AG04449 (cell line): ENCODE data around the gene SIM1.
A peak's percentile ranks its signal among the peaks of the same experiment; 100 is the strongest.

Experiments
- CTCF ChIA-PET: fragments of 350-600 bp; formaldehyde crosslinking; extraction: SDS; loops from one replicate; lab custom pipeline; 2021; ENCODE audit warnings: antibody characterized with exemption; lab: Yijun Ruan, JAX
- POLR2A ChIA-PET: fragments of 400-600, 350-600 bp; formaldehyde crosslinking; extraction: SDS; loops from one replicate; lab custom pipeline; 2020; ENCODE audit warnings: antibody characterized with exemption, inconsistent platforms; lab: Yijun Ruan, JAX
- DNase-seq: peaks from one replicate; pipeline ENCODE4 v3.0.0-alpha.2; 2010; ENCODE audit warnings: low read depth, low spot score
- H3K4me3 ChIP-seq: 2 replicates; pipeline ENCODE4 v1.5.1; 2011; ENCODE audit warnings: low read depth, mild to moderate bottlenecking, control low read depth, low read length
- CTCF ChIP-seq: IDR thresholded peaks from one replicate; pipeline ENCODE4 v1.5.1; 2011; ENCODE audit warnings: mild to moderate bottlenecking, moderate library complexity, low read length, control low read depth, inconsistent platforms; ENCODE audit not compliant: insufficient read depth; ENCODE audit errors: missing control alignments

Gene SIM1

GRCh38 chr6:100463630-100464161, 1.0 kb downstream of the SIM1 start:
- CTCF ChIA-PET, result interaction anchor here (0.9 to 5.1 kb wide), 7 partner anchors 11 to 357 kb away, joined by 3 to 46 read pairs (median 5); no protein-coding TSS in a partner anchor
- peak overlapping the region; percentile 83 for H3K4me3 ChIP-seq
- no peak for TF ChIP-seq CTCF
- DNase-seq, result no peak
- POLR2A ChIA-PET, result no interaction called here

- TF ChIP-seq CTCF, result no peak
- ChIA-PET POLR2A (interaction anchor here (0.7 kb wide), 2 partner anchors 17 to 290 kb away, joined by 3 to 4 read pairs; no protein-coding TSS in a partner anchor), CTCF (interaction anchor here (0.9 to 5.1 kb wide), 9 partner anchors 10 to 356 kb away, joined by 3 to 46 read pairs (median 4); no protein-coding TSS in a partner anchor)
- DNase-seq, result no peak
- peak overlapping the region; percentile 83 for H3K4me3 ChIP-seq
These were observed 1.8 kb downstream of the SIM1 start for GRCh38 chr6:100462706-100463629.

- peak overlapping the region; percentile 83 for H3K4me3 ChIP-seq
- POLR2A ChIA-PET, result interaction anchor here (0.7 to 1.0 kb wide), 4 partner anchors 16 to 289 kb away, joined by 3 to 4 read pairs (median 3); no protein-coding TSS in a partner anchor
- no peak for TF ChIP-seq CTCF
- no peak for DNase-seq
- CTCF ChIA-PET, result interaction anchor here (1.2 to 5.1 kb wide), 13 partner anchors 8 to 355 kb away, joined by 3 to 46 read pairs (median 4); no protein-coding TSS in a partner anchor
These were observed 2.6 kb downstream of the SIM1 start for GRCh38 chr6:100461917-100462705.

GRCh38 chr6:100461278-100461916, 3.3 kb downstream of the SIM1 start:
- POLR2A ChIA-PET, result interaction anchor here (0.6 to 1.0 kb wide), 5 partner anchors 194 to 327 kb away, joined by 3 to 4 read pairs (median 3); no protein-coding TSS in a partner anchor
- no peak for DNase-seq
- no peak for TF ChIP-seq CTCF
- peak overlapping the region; percentile 83 for H3K4me3 ChIP-seq
- CTCF ChIA-PET, result interaction anchor here (0.8 to 5.1 kb wide), 45 partner anchors 8 to 358 kb away, joined by 3 to 46 read pairs (median 4); no protein-coding TSS in a partner anchor

- no peak for DNase-seq
- POLR2A ChIA-PET, result interaction anchor here (0.6 to 1.0 kb wide), 4 partner anchors 203 to 326 kb away, joined by 3 to 4 read pairs (median 3); no protein-coding TSS in a partner anchor
- peak; percentile 38 for TF ChIP-seq CTCF
- H3K4me3 ChIP-seq, result peak overlapping the region; percentile 83
- CTCF ChIA-PET, result interaction anchor here (0.8 to 5.1 kb wide), 48 partner anchors 9 to 357 kb away, joined by 3 to 46 read pairs (median 4); no protein-coding TSS in a partner anchor
These were observed 4.0 kb downstream of the SIM1 start for GRCh38 chr6:100460650-100461204.
